DND-41 (cell line): Measurements from ENCODE around the gene FBN3.

ENCODE experiments used
- CTCF ChIP-seq: IDR thresholded peaks from 2 replicates; pipeline ENCODE4 v1.5.1; 2012; ENCODE audit warnings: borderline replicate concordance, low read length, moderate library complexity, mild to moderate bottlenecking; ENCODE audit not compliant: poor library complexity, severe bottlenecking; ENCODE audit errors: extremely low read depth
- EZH2 ChIP-seq: IDR thresholded peaks from 3 replicates; pipeline ENCODE4 v1.6.1; 2012; ENCODE audit warnings: borderline replicate concordance, low read depth, mild to moderate bottlenecking, moderate library complexity, low read length, inconsistent platforms; ENCODE audit not compliant: severe bottlenecking

GRCh38 chr19:8096071-8096470 lies 53.3 kb downstream of the FBN3 start:
- TF ChIP-seq CTCF = no peak
- no peak for TF ChIP-seq EZH2
